Bronchial epithelial cell (primary cell): Measurements from ENCODE around the gene IL24. TPM values are rescaled to one million over a fixed set of nuclear protein-coding genes. Genes with fewer than 3 reads are reported as not detected.
"Not testable (repeated sequence)": the region's sequence is repeated elsewhere in the genome, so short reads cannot be mapped to it uniquely, and the experiment has no call there.

ENCODE experiments used
- DNase-seq: peaks from one replicate; pipeline ENCODE4 v3.0.0-alpha.2; 2010; ENCODE audit warnings: low read depth
- FAIRE-seq: peaks from 2 replicates; lab custom pipeline; 2011; peaks lifted over from hg19 to GRCh38; lab: Jason Lieb, UNC
- H3K27me3 ChIP-seq: 2 replicates; pipeline ENCODE4 v1.5.1; 2011; ENCODE audit warnings: low read length; ENCODE audit not compliant: control insufficient read depth, insufficient read depth
- H3K36me3 ChIP-seq: 2 replicates; pipeline ENCODE4 v1.5.1; 2011; ENCODE audit warnings: low read length; ENCODE audit not compliant: control insufficient read depth, insufficient read depth
- H3K4me3 ChIP-seq: 2 replicates; pipeline ENCODE4 v1.5.1; 2011; ENCODE audit warnings: mild to moderate bottlenecking, low read depth, low read length, control low read depth
- total RNA-seq: library from RNA; depleted of rRNA; stranded (reverse); fragments of >200 nt; gene quantifications from 2 replicates; pipeline ENCODE4 v1.2.1, GENCODE V29; 2014
- TF ChIP-seq, protein P1 (sequence below): IDR thresholded peaks from 2 replicates; pipeline ENCODE4 v1.5.1; 2011; ENCODE audit warnings: mild to moderate bottlenecking, moderate library complexity, low read length, control low read depth, inconsistent platforms; ENCODE audit not compliant: insufficient read depth, severe bottlenecking

IL24 gene
- total RNA-seq, 1 donor from 2014 or later: 0.26 TPM

- DNase-seq (no peak), FAIRE-seq (no peak)
- Histone ChIP-seq H3K27me3 (no peaks in the 10 kb centered on the region), H3K36me3 (no peaks in the 10 kb centered on the region), H3K4me3 (no peak overlapping the region)
- TF ChIP-seq, protein P1, sequence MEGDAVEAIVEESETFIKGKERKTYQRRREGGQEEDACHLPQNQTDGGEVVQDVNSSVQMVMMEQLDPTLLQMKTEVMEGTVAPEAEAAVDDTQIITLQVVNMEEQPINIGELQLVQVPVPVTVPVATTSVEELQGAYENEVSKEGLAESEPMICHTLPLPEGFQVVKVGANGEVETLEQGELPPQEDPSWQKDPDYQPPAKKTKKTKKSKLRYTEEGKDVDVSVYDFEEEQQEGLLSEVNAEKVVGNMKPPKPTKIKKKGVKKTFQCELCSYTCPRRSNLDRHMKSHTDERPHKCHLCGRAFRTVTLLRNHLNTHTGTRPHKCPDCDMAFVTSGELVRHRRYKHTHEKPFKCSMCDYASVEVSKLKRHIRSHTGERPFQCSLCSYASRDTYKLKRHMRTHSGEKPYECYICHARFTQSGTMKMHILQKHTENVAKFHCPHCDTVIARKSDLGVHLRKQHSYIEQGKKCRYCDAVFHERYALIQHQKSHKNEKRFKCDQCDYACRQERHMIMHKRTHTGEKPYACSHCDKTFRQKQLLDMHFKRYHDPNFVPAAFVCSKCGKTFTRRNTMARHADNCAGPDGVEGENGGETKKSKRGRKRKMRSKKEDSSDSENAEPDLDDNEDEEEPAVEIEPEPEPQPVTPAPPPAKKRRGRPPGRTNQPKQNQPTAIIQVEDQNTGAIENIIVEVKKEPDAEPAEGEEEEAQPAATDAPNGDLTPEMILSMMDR: no peak
Measured at GRCh38 chr1:206916000-206916709, 18.9 kb downstream of the IL24 start.

GRCh38 chr1:206918076-206918475, 20.8 kb downstream of the IL24 start:
- Histone ChIP-seq H3K27me3 (no peaks in the 10 kb centered on the region), H3K4me3 (no peak overlapping the region), H3K36me3 (no peaks in the 10 kb centered on the region)
- FAIRE-seq (no peak), DNase-seq (no peak)
- TF ChIP-seq, protein P1: no peak

GRCh38 chr1:206921772-206922265, 24.6 kb downstream of the IL24 start, which contains the start of gene FCMR:
FCMR (minus strand) TSS chr1:206921941; CDS start chr1:206921854, 87 bp downstream.
- Histone ChIP-seq H3K36me3 (no peaks in the 10 kb centered on the region), H3K4me3 (no peak within 1 kb of the TSS), H3K27me3 (no peaks in the 10 kb centered on the region)
- FAIRE-seq (no peak), DNase-seq (peak; percentile 54)
- TF ChIP-seq, protein P1: no peak

DNA sequence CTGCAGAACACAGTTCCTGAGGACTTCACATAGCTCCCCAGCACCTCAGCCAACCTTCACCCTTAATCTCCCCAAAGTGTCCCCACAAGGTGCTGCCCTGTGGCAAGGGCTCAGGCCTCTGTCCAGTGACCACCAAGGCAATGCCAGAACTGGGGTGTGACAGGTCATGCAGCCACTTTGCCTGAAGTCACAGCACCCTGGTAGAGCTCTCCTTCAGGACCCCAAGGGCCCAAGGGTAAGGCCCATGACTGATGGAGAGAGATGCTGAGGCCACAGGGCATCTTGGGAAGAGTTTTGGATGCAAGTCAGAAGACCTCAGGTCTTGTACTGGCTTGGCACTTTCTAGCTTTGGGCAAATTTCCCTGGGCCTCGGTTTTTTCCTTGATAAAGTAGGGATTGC, 25.3 kb downstream of the IL24 start:
- DNase-seq: no peak
- FAIRE-seq: no peak

GRCh38 chr1:206923009-206923960, 26.0 kb downstream of the IL24 start:
- FAIRE-seq: no peak
- DNase-seq: no peak
- H3K27me3 ChIP-seq: no peaks in the 10 kb centered on the region

More for the DNA sequence above, 25.3 kb downstream of the IL24 start:
- TF ChIP-seq, protein P1: no peak
- Histone ChIP-seq H3K36me3 (no peaks in the 10 kb centered on the region), H3K4me3 (no peak overlapping the region), H3K27me3 (no peaks in the 10 kb centered on the region)

GRCh38 chr1:206923961-206924557, 26.8 kb downstream of the IL24 start:
- peak; percentile 100 for FAIRE-seq
- H3K36me3 ChIP-seq, H3K27me3 ChIP-seq, DNase-seq, H3K4me3 ChIP-seq: not testable (repeated sequence)

More at GRCh38 chr1:206923009-206923960, 26.0 kb downstream of the IL24 start:
- H3K4me3 ChIP-seq: no peak overlapping the region
- H3K36me3 ChIP-seq: no peaks in the 10 kb centered on the region
- TF ChIP-seq, protein P1: no peak
